Type B pancreatic cell (in vitro differentiated cells): ENCODE data around the gene SYT14. TPM values are rescaled to one million over a fixed set of nuclear protein-coding genes. Genes with fewer than 3 reads are reported as not detected.

Source experiments
- DNase-seq: peaks from one replicate; pipeline ENCODE4 v3.0.0; 2021; ENCODE audit warnings: mixed read lengths; ENCODE audit not compliant: unreplicated experiment; ENCODE audit errors: extremely low spot score
- H3K27ac Mint-ChIP-seq: 2 replicates; pipeline ENCODE4 v1.8.0; 2021; ENCODE audit warnings: mild to moderate bottlenecking, mixed read lengths
- H3K27me3 Mint-ChIP-seq: 2 replicates; pipeline ENCODE4 v1.8.0; 2021; ENCODE audit warnings: mixed read lengths
- H3K36me3 Mint-ChIP-seq: 2 replicates; pipeline ENCODE4 v1.8.0; 2021; ENCODE audit warnings: mixed read lengths
- H3K4me1 Mint-ChIP-seq: one replicate; pipeline ENCODE4 v1.8.0; 2021; ENCODE audit warnings: mixed read lengths; ENCODE audit not compliant: unreplicated experiment
- H3K4me3 Mint-ChIP-seq: 2 replicates; pipeline ENCODE4 v1.8.0; 2021; ENCODE audit warnings: mild to moderate bottlenecking, mixed read lengths
- H3K9me3 Mint-ChIP-seq: 2 replicates; pipeline ENCODE4 v1.8.0; 2021; ENCODE audit warnings: mixed read lengths
- CTCF ChIP-seq: fragments of 200-600 bp; sonication (generic); conservative IDR thresholded peaks from 2 replicates; pipeline ENCODE4 v1.5.0; 2021; ENCODE audit warnings: antibody characterized with exemption, mild to moderate bottlenecking
- total RNA-seq: library from RNA; stranded (reverse); gene quantifications from 2 replicates; pipeline ENCODE4 v1.2.1, GENCODE V29; 2021; ENCODE audit warnings: low replicate concordance

SYT14 gene
- total RNA-seq, 1 donor from 2014 or later = 5.7 TPM

- TF ChIP-seq CTCF = no peak
- Mint-ChIP-seq H3K4me3 (no peak overlapping the region), H3K9me3 (no peaks in the 10 kb centered on the region), H3K27me3 (peaks cover 22% of the 10 kb centered on the region), H3K4me1 (no peaks in the 10 kb centered on the region), H3K27ac (no peak overlapping the region), H3K36me3 (no peaks in the 10 kb centered on the region)
- DNase-seq = no peak
These were observed 10.6 kb upstream of the SYT14 start for GRCh38 chr1:209927466-209927865.

GRCh38 chr1:209929751-209930150, 8.3 kb upstream of the SYT14 start:
- Mint-ChIP-seq H3K9me3 (no peaks in the 10 kb centered on the region), H3K27ac (no peak overlapping the region), H3K4me1 (no peaks in the 10 kb centered on the region), H3K36me3 (no peaks in the 10 kb centered on the region), H3K27me3 (peaks cover 30% of the 10 kb centered on the region), H3K4me3 (no peak overlapping the region)
- DNase-seq = no peak
- no peak for TF ChIP-seq CTCF

- DNase-seq = no peak
- Mint-ChIP-seq H3K27me3 (peaks cover 34% of the 10 kb centered on the region), H3K4me3 (no peak overlapping the region), H3K4me1 (no peaks in the 10 kb centered on the region), H3K36me3 (no peaks in the 10 kb centered on the region), H3K9me3 (no peaks in the 10 kb centered on the region), H3K27ac (no peak overlapping the region)
- TF ChIP-seq CTCF = no peak
These were observed 6.9 kb upstream of the SYT14 start for GRCh38 chr1:209931141-209931540.

- peaks cover 74% of the 10 kb centered on the region for H3K27me3 Mint-ChIP-seq
- no peak overlapping the region for H3K4me3 Mint-ChIP-seq
- no peak for DNase-seq
- no peak for TF ChIP-seq CTCF
- H3K4me1 Mint-ChIP-seq = peaks cover 6% of the 10 kb centered on the region
- no peaks in the 10 kb centered on the region for H3K36me3 Mint-ChIP-seq
- H3K9me3 Mint-ChIP-seq = no peaks in the 10 kb centered on the region
- H3K27ac Mint-ChIP-seq = no peak overlapping the region
These were observed 1.9 kb upstream of the SYT14 start for GRCh38 chr1:209936125-209936524.

- H3K36me3 Mint-ChIP-seq = no peaks in the 10 kb centered on the region
- H3K9me3 Mint-ChIP-seq = no peaks in the 10 kb centered on the region
- peaks cover 18% of the 10 kb centered on the region for H3K27me3 Mint-ChIP-seq
- no peak overlapping the region for H3K4me3 Mint-ChIP-seq
- DNase-seq = no peak
- no peaks in the 10 kb centered on the region for H3K4me1 Mint-ChIP-seq
- TF ChIP-seq CTCF = no peak
- no peak overlapping the region for H3K27ac Mint-ChIP-seq
These were observed 7.4 kb downstream of the SYT14 start for GRCh38 chr1:209945377-209945776.

- H3K4me3 Mint-ChIP-seq = no peak overlapping the region
- no peak for TF ChIP-seq CTCF
- H3K36me3 Mint-ChIP-seq = no peaks in the 10 kb centered on the region
- no peak for DNase-seq
- H3K27me3 Mint-ChIP-seq = peaks cover 4% of the 10 kb centered on the region
- H3K9me3 Mint-ChIP-seq = no peaks in the 10 kb centered on the region
- no peaks in the 10 kb centered on the region for H3K4me1 Mint-ChIP-seq
- H3K27ac Mint-ChIP-seq = no peak overlapping the region
These were observed 10.1 kb downstream of the SYT14 start for GRCh38 chr1:209948155-209948554.
